ENCODE results near the gene ABHD12B. TPM values are rescaled to one million over a fixed set of nuclear protein-coding genes. Genes with fewer than 3 reads are reported as not detected.

ABHD12B gene
- total RNA-seq, 4 donors from 2014 or later: not detected

GRCh38 chr14:50929506-50929905, 57.7 kb downstream of the ABHD12B start:
- no peak for TF ChIP-seq POLR2AphosphoS5 (IDR thresholded peaks at IDR 0.05)
- Histone ChIP-seq H3K4me3 (no peak overlapping the region), H3K9me3 (no peaks in the 10 kb centered on the region), H3K27me3 (no peaks in the 10 kb centered on the region), H3K36me3 (peaks cover 0 to 69% of the 10 kb centered on the region in 2 donors), H3K4me1 (no peaks in the 10 kb centered on the region), H3K27ac (no peak overlapping the region)
- 78 to 79% methylated on average over 2 of the region's 2 CpGs for WGBS, 2 donors (ENCODE audit: low coverage in 1 of 2)
- no peak for ATAC-seq

GRCh38 chr14:50931559-50931958, 59.7 kb downstream of the ABHD12B start:
- peaks cover 0 to 83% of the 10 kb centered on the region in 2 donors for H3K36me3 ChIP-seq
- H3K4me1 ChIP-seq: no peaks in the 10 kb centered on the region
- TF ChIP-seq POLR2A (IDR thresholded peaks at IDR 0.05) (no peak), CTCF (IDR thresholded peaks at IDR 0.05) (no peak), POLR2AphosphoS5 (IDR thresholded peaks at IDR 0.05) (no peak)
- H3K4me3 ChIP-seq: no peak overlapping the region
- no peak overlapping the region for H3K27ac ChIP-seq
- H3K9me3 ChIP-seq: no peaks in the 10 kb centered on the region
- 90 to 100% methylated on average over 3 of the region's 3 CpGs for WGBS, 2 donors (ENCODE audit: low coverage in 1 of 2)
- H3K27me3 ChIP-seq: no peaks in the 10 kb centered on the region
- ATAC-seq: no peak

- H3K36me3 ChIP-seq: peaks cover 0 to 86% of the 10 kb centered on the region in 2 donors
These were observed 60.3 kb downstream of the ABHD12B start for GRCh38 chr14:50932156-50932555.

GRCh38 chr14:50932592-50933495, 61.0 kb downstream of the ABHD12B start:
- no peaks in the 10 kb centered on the region for H3K4me1 ChIP-seq
- 83 to 92% methylated on average over 4 of the region's 4 CpGs for WGBS, 2 donors (ENCODE audit: low coverage in 1 of 2)
- peaks cover 0 to 83% of the 10 kb centered on the region in 2 donors for H3K36me3 ChIP-seq
- no peak overlapping the region for H3K4me3 ChIP-seq
- no peak for ATAC-seq
- TF ChIP-seq CTCF (IDR thresholded peaks at IDR 0.05): no peak
- TF ChIP-seq POLR2A (IDR thresholded peaks at IDR 0.05): no peak
- TF ChIP-seq POLR2AphosphoS5 (IDR thresholded peaks at IDR 0.05): no peak
- no peak for TF ChIP-seq EP300 (IDR thresholded peaks at IDR 0.05)
- no peaks in the 10 kb centered on the region for H3K27me3 ChIP-seq
- no peak overlapping the region for H3K27ac ChIP-seq
- no peaks in the 10 kb centered on the region for H3K9me3 ChIP-seq

More at GRCh38 chr14:50932156-50932555, 60.3 kb downstream of the ABHD12B start:
- WGBS, 2 donors (ENCODE audit: low coverage in 1 of 2): 67% methylated on average over 1 of the region's 1 CpG; no CpG with 5 or more reads in 1 of the 2 donors
- Histone ChIP-seq H3K4me1 (no peaks in the 10 kb centered on the region), H3K27ac (no peak overlapping the region), H3K4me3 (no peak overlapping the region), H3K9me3 (no peaks in the 10 kb centered on the region), H3K27me3 (no peaks in the 10 kb centered on the region)
- TF ChIP-seq POLR2AphosphoS5 (IDR thresholded peaks at IDR 0.05) (no peak), POLR2A (IDR thresholded peaks at IDR 0.05) (no peak), CTCF (IDR thresholded peaks at IDR 0.05) (no peak), EP300 (IDR thresholded peaks at IDR 0.05) (no peak)
- no peak for ATAC-seq

- Histone ChIP-seq H3K27me3 (no peaks in the 10 kb centered on the region), H3K27ac (no peak overlapping the region), H3K9me3 (no peaks in the 10 kb centered on the region), H3K4me1 (no peaks in the 10 kb centered on the region), H3K4me3 (no peak overlapping the region), H3K36me3 (peaks cover 0 to 60% of the 10 kb centered on the region in 2 donors)
- ATAC-seq: no peak
- 67 to 75% methylated on average over 4 to 5 of the region's 5 CpGs for WGBS, 2 donors (ENCODE audit: low coverage in 1 of 2)
- TF ChIP-seq POLR2AphosphoS5 (IDR thresholded peaks at IDR 0.05) (no peak), POLR2A (IDR thresholded peaks at IDR 0.05) (no peak), EP300 (IDR thresholded peaks at IDR 0.05) (no peak), CTCF (IDR thresholded peaks at IDR 0.05) (no peak)
These were observed 63.5 kb downstream of the ABHD12B start for GRCh38 chr14:50935126-50936015.

Data from gastroesophageal sphincter (tissue), 4 donors.